Gastrocnemius medialis (tissue), 4 donors: ENCODE measurements around the gene TCF4. TPM values are rescaled to one million over a fixed set of nuclear protein-coding genes. Genes with fewer than 3 reads are reported as not detected.

Experiments
- ATAC-seq, 2 donors: fragments of 150-250 bp; one replicate each; pipeline ENCODE4 v1.9.1; 2016
- DNase-seq, 2 donors: peaks; one replicate each; pipeline ENCODE4 v3.0.0-alpha.2; 2019
- H3K27ac ChIP-seq, 4 donors: fragments of 200-600 bp; sonication (generic); 1 replicate in 1 of 4; 2 replicates in 3 of 4; pipeline ENCODE4 v1.5.1; 2016 to 2018; ENCODE audit warnings: mild to moderate bottlenecking in 2 of 4, moderate library complexity in 1 of 4
- H3K27me3 ChIP-seq, 3 donors: fragments of 200-600 bp; sonication (generic) in 2 of 3; 1 replicate in 1 of 3; 2 replicates in 2 of 3; pipeline versions ENCODE4 v1.5.1 to v1.6.0; 2016 to 2019; ENCODE audit warnings: mild to moderate bottlenecking in 1 of 3, moderate library complexity in 1 of 3
- H3K36me3 ChIP-seq, 2 donors: fragments of 200-600 bp; sonication (generic) in 1 of 2; one replicate each; pipeline ENCODE4 v1.5.1; 2017 to 2018
- H3K4me1 ChIP-seq, 2 donors: fragments of 200-600 bp; sonication (generic) in 1 of 2; one replicate each; pipeline ENCODE4 v1.5.1; 2016 to 2017; ENCODE audit warnings: mild to moderate bottlenecking in 2 of 2
- H3K4me3 ChIP-seq, 4 donors: fragments of 200-600 bp; sonication (generic) in 3 of 4; 1 replicate in 1 of 4; 2 replicates in 3 of 4; pipeline ENCODE4 v1.5.1; 2016 to 2019; ENCODE audit warnings: mild to moderate bottlenecking in 2 of 4
- H3K9me3 ChIP-seq, 3 donors: fragments of 200-600 bp; sonication (generic) in 2 of 3; 1 replicate in 1 of 3; 2 replicates in 2 of 3; pipeline ENCODE4 v1.5.1; 2016 to 2019
- POLR2A ChIP-seq, 2 donors: fragments of 450-650 bp; IDR thresholded peaks; one replicate each; pipeline ENCODE4 v1.6.1; 2017; ENCODE audit warnings: antibody characterized with exemption in 2 of 2, mild to moderate bottlenecking in 2 of 2, moderate library complexity in 2 of 2
- in situ Hi-C, 4 donors: fragments of 200-750 bp; cut with MboI; loops; one replicate each; pipeline versions ENCODE4 v1.15.0 to v1.8.0; 2017; ENCODE audit warnings: low sequenced_read_pairs in 4 of 4
- intact Hi-C: fragments of 100-400 bp; cut with DNase I; formaldehyde crosslinking; loops from one replicate; pipeline ENCODE4 v1.15.1; 2023; ENCODE audit warnings: low total_unique reads
- total RNA-seq, 4 donors: library from RNA; depleted of rRNA; stranded (reverse); fragments of >200 nt; gene quantifications; one replicate each; pipeline versions ENCODE4 v1.1.0 to v1.2.3, GENCODE V29; 2016
- TF ChIP-seq, protein P1 (sequence below), 5 experiments: fragments of 450-650 bp in 3 of 5; fragments of 200-600 bp in 2 of 5; sonication (generic) in 2 of 5; IDR thresholded peaks in 4 of 5; conservative IDR thresholded peaks in 1 of 5; 1 replicate in 4 of 5; 2 replicates in 1 of 5; pipeline ENCODE4 v1.5.1; 2016 to 2019; ENCODE audit warnings: antibody characterized with exemption in 5 of 5, mild to moderate bottlenecking in 3 of 5, moderate library complexity in 3 of 5

The TCF4 gene
- total RNA-seq, 4 donors from 2014 or later, result 40.3 to 60.6 (median 53.6) TPM

DNA sequence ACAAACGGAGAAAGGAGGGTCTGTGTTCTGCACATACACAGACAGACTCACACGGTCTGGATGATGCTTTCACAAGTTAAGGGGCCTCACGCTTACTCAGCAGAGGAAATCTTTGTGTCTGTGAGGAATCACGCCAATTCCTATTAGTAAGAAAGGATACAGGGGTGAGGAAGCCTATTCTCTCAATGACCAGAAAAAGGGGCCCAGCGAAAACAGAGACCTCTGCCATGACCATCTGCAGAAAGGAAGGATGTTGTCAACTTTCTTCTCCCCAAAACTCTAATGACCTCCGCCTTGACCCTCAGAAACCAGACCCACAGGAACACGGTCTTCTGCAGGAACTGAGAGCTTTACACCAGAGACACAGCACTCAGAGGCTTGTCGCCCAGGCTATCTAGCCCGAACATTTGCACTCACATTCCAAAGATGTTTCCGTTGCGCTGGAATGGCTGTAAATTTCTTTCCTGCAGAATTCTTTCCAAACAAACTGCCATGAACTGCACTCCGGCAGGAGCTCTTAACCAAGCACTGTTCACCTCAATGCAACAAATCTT lies 186.3 kb downstream of the TCF4 start:
- Histone ChIP-seq H3K4me3 (peak overlapping the region; percentile 49 to 50 (median 50)), H3K9me3 (no peaks in the 10 kb centered on the region), H3K27ac (peak overlapping the region; percentile 80 to 85 (median 81)), H3K27me3 (no peaks in the 10 kb centered on the region), H3K36me3 (no peaks in the 10 kb centered on the region), H3K4me1 (peaks cover 78 to 94% of the 10 kb centered on the region in 2 donors)
- ATAC-seq, result peak; percentile 22 to 27
- peak in 1 of 2 donors; percentile 26 for DNase-seq
- intact Hi-C loops (loop anchor here (5.0 kb wide), 2 partner anchors 64 to 376 kb away; no protein-coding TSS in a partner anchor), in situ Hi-C loops (loop anchor here in 2 of 4 donors (10.0 to 25.0 kb wide), 5 partner anchors 77 to 386 kb away; no protein-coding TSS in a partner anchor)
- peak in 1 of 2 donors; percentile 11 for TF ChIP-seq POLR2A (IDR thresholded peaks at IDR 0.05)
- TF ChIP-seq, protein P1, sequence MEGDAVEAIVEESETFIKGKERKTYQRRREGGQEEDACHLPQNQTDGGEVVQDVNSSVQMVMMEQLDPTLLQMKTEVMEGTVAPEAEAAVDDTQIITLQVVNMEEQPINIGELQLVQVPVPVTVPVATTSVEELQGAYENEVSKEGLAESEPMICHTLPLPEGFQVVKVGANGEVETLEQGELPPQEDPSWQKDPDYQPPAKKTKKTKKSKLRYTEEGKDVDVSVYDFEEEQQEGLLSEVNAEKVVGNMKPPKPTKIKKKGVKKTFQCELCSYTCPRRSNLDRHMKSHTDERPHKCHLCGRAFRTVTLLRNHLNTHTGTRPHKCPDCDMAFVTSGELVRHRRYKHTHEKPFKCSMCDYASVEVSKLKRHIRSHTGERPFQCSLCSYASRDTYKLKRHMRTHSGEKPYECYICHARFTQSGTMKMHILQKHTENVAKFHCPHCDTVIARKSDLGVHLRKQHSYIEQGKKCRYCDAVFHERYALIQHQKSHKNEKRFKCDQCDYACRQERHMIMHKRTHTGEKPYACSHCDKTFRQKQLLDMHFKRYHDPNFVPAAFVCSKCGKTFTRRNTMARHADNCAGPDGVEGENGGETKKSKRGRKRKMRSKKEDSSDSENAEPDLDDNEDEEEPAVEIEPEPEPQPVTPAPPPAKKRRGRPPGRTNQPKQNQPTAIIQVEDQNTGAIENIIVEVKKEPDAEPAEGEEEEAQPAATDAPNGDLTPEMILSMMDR (IDR thresholded peaks at IDR 0.05 in 4 of 5, conservative IDR thresholded peaks at IDR 0.05 in 1 of 5), result no peak

DNA sequence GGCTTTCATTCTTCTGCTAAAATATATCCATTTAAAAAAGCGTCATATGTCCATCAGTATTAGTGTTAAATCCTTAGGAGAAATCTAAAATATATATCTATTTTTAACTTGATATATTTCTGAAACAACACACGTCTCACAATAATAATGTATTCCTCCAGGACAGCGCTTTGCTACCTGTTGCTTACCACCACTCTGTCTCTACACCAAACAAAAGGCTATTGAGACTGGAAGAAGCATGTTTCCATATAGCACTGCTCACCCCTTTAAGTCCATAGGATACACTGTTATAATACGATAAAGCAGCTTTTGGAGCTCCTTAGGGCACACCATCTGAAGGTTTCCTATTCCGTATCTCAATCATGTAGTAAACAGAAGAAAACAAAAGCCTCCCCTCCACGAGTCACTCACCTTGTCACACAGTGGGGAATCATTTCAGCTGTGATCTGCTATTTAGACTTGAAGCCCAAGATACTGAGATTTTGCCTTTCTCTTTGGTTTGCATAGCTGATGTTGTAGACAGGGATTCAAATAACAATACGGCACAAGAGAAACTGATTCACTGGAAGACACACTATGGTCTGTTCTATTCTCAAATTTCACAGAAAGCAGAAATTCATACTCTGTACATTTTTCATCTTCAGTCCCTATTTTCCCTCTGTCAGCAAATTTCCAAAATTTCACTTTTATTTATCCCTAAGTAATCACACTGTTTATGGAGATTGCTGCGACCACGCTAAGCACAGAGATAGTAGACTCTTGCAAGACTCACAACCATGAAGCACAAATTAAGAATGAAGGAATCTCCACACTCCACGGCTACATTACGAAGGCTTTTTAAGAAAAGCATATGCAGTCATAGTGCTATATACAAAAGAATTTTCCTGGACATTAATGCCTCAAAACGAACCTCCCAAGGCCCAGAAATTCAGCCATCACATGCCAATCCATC lies 187.1 kb downstream of the TCF4 start:
- in situ Hi-C loops (loop anchor here in 2 of 4 donors (10.0 to 25.0 kb wide), 5 partner anchors 76 to 386 kb away; no protein-coding TSS in a partner anchor), intact Hi-C loops (loop anchor here (5.0 kb wide), 2 partner anchors 64 to 376 kb away; no protein-coding TSS in a partner anchor)
- DNase-seq (no peak), ATAC-seq (no peak)
- Histone ChIP-seq H3K4me1 (peaks cover 73 to 86% of the 10 kb centered on the region in 2 donors), H3K27ac (peak overlapping the region; percentile 80 to 85 (median 81)), H3K9me3 (no peaks in the 10 kb centered on the region), H3K4me3 (peak overlapping the region; percentile 49 to 50 (median 50)), H3K27me3 (no peaks in the 10 kb centered on the region), H3K36me3 (no peaks in the 10 kb centered on the region)
- TF ChIP-seq POLR2A (IDR thresholded peaks at IDR 0.05), result no peak
- TF ChIP-seq, protein P1 (IDR thresholded peaks at IDR 0.05 in 4 of 5, conservative IDR thresholded peaks at IDR 0.05 in 1 of 5), result no peak

DNA sequence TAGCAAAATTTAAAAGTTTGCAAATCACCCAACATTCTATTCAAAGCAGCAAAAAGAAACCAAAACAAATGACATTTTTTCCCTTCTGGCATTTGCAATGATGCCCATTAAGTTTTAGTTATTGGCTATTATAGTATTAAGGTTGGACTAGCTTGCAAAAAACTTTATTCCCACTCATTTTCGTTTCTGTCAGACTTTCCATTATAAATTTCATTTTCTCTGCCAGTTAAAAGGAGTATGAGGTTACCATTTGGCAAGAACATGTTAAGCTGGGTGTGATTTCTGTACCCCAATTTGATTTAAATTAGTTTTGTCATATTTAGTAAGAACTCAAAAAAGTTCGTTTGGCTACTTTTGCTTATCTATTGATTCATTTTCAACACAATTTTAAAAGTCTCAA lies 187.9 kb downstream of the TCF4 start:
- in situ Hi-C loops, result loop anchor here in 2 of 4 donors (10.0 to 25.0 kb wide), 5 partner anchors 75 to 387 kb away; no protein-coding TSS in a partner anchor
- peaks cover 67 to 79% of the 10 kb centered on the region in 2 donors for H3K4me1 ChIP-seq
- intact Hi-C loops, result loop anchor here (5.0 kb wide), 2 partner anchors 63 to 377 kb away; no protein-coding TSS in a partner anchor
- H3K27ac ChIP-seq, result peak overlapping the region; percentile 80 to 85 (median 81)
- peak overlapping the region in 3 of 4 donors; percentile 49 to 50 (median 50) for H3K4me3 ChIP-seq
- H3K9me3 ChIP-seq, result no peaks in the 10 kb centered on the region
- H3K27me3 ChIP-seq, result no peaks in the 10 kb centered on the region
- no peak for DNase-seq
- ATAC-seq, result no peak
- TF ChIP-seq, protein P1 (IDR thresholded peaks at IDR 0.05 in 4 of 5, conservative IDR thresholded peaks at IDR 0.05 in 1 of 5), result no peak
- no peak for TF ChIP-seq POLR2A (IDR thresholded peaks at IDR 0.05)
- H3K36me3 ChIP-seq, result no peaks in the 10 kb centered on the region

DNA sequence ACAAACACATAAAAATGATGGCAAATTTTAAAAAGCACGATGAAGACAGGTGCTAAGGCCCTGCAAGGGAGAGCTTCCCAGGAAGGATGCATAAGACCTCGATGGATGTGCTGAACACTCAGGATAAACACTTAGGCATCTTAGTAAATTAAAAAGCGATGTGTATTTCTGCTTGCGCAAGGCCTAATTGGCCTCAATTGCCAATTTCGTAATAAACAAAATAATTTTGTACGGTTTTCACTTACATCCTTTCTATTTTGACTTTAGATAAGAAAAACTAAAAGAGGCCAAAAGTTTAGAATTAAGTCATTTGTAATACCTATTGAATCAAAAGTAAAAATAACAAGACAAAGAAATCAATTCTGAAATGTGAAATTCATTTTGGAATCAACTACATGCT lies 189.1 kb downstream of the TCF4 start:
- H3K36me3 ChIP-seq, result no peaks in the 10 kb centered on the region
- intact Hi-C loops, result no loop called here
- H3K27me3 ChIP-seq, result no peaks in the 10 kb centered on the region
- no peaks in the 10 kb centered on the region for H3K9me3 ChIP-seq
- in situ Hi-C loops, result loop anchor here in 1 of 4 donors (5.0 kb wide), 1 partner anchor 162 kb away; no protein-coding TSS in a partner anchor
- DNase-seq (no peak), ATAC-seq (no peak)
- TF ChIP-seq POLR2A (IDR thresholded peaks at IDR 0.05), result no peak
- TF ChIP-seq, protein P1 (IDR thresholded peaks at IDR 0.05 in 4 of 5, conservative IDR thresholded peaks at IDR 0.05 in 1 of 5), result no peak
- peak overlapping the region in 1 of 4 donors; percentile 9 for H3K4me3 ChIP-seq
- peak overlapping the region; percentile 80 to 85 (median 81) for H3K27ac ChIP-seq
- peaks cover 55 to 69% of the 10 kb centered on the region in 2 donors for H3K4me1 ChIP-seq
